HG02798 (cell line): Measurements from ENCODE around the gene GGTLC1.
"Not testable (repeated sequence)": the region's sequence is repeated elsewhere in the genome, so short reads cannot be mapped to it uniquely, and the experiment has no call there.

Source experiments
- ATAC-seq: cut with Tn5 transposase; IDR thresholded peaks from one replicate; pipeline ENCODE4 v1.9.1; 2021; ENCODE audit warnings: mild to moderate bottlenecking; ENCODE audit not compliant: unreplicated experiment, poor library complexity

Gene GGTLC1

GRCh38 chr20:23995905-23996666, 7.5 kb upstream of the GGTLC1 start:
- no peak for ATAC-seq

GRCh38 chr20:23995291-23995690, 6.7 kb upstream of the GGTLC1 start:
- not testable (repeated sequence) for ATAC-seq

- not testable (repeated sequence) for ATAC-seq
Measured at GRCh38 chr20:23994001-23994633, 5.5 kb upstream of the GGTLC1 start.

- ATAC-seq = not testable (repeated sequence)
Measured at GRCh38 chr20:23993440-23993839, 4.9 kb upstream of the GGTLC1 start.

GRCh38 chr20:23990296-23990695, 1.7 kb upstream of the GGTLC1 start:
- not testable (repeated sequence) for ATAC-seq

GRCh38 chr20:23988966-23989365, 387 bp upstream of the GGTLC1 start:
- ATAC-seq = not testable (repeated sequence)

- not testable (repeated sequence) for ATAC-seq
Measured at GRCh38 chr20:23986716-23987115, 1.9 kb downstream of the GGTLC1 start.

GRCh38 chr20:23986310-23986709, 2.3 kb downstream of the GGTLC1 start:
- not testable (repeated sequence) for ATAC-seq

- not testable (repeated sequence) for ATAC-seq
Measured at GRCh38 chr20:23985790-23986225, 2.8 kb downstream of the GGTLC1 start.

- not testable (repeated sequence) for ATAC-seq
Measured at GRCh38 chr20:23985066-23985789, 3.4 kb downstream of the GGTLC1 start.

- not testable (repeated sequence) for ATAC-seq
Measured at GRCh38 chr20:23984476-23985023, 4.0 kb downstream of the GGTLC1 start.

- not testable (repeated sequence) for ATAC-seq
Measured at GRCh38 chr20:23982112-23983018, 6.2 kb downstream of the GGTLC1 start.

- ATAC-seq = not testable (repeated sequence)
Measured at GRCh38 chr20:23981526-23981925, 7.1 kb downstream of the GGTLC1 start.

- not testable (repeated sequence) for ATAC-seq
Measured at GRCh38 chr20:23981014-23981413, 7.6 kb downstream of the GGTLC1 start.

- ATAC-seq = not testable (repeated sequence)
Measured at GRCh38 chr20:23979899-23980811, 8.4 kb downstream of the GGTLC1 start.

GRCh38 chr20:23979380-23979779, 9.2 kb downstream of the GGTLC1 start:
- ATAC-seq = not testable (repeated sequence)

- not testable (repeated sequence) for ATAC-seq
Measured at GRCh38 chr20:23978457-23978856, 10.1 kb downstream of the GGTLC1 start.

GRCh38 chr20:23974966-23975365, 13.6 kb downstream of the GGTLC1 start:
- no peak for ATAC-seq

GRCh38 chr20:23971310-23971709, 17.3 kb downstream of the GGTLC1 start:
- no peak for ATAC-seq
